GM12878 (cell line): Measurements from ENCODE around the gene THADA. TPM values are rescaled to one million over a fixed set of nuclear protein-coding genes. Genes with fewer than 3 reads are reported as not detected.

Experiments
- ATAC-seq: fragments of 200-7000 bp; cut with Tn5 transposase; 3 replicates; pipeline ENCODE4 v1.9.1; 2020; ENCODE audit warnings: mild to moderate bottlenecking, moderate library complexity
- BruUV-seq: library from RNA; stranded (reverse); fragments of 400-500 nt; replicated peaks from 2 replicates; lab custom pipeline; 2021; lab: Mats Ljungman, UMichigan
- CTCF ChIA-PET: fragments of 300-600 bp; sonication (Branson Sonifier 250); formaldehyde crosslinking; extraction: SDS; loops from one replicate; lab custom pipeline; 2021; ENCODE audit warnings: inconsistent platforms; lab: Yijun Ruan, JAX
- POLR2A ChIA-PET: fragments of 350-600 bp; formaldehyde crosslinking; extraction: SDS; loops from one replicate; lab custom pipeline; 2021; ENCODE audit warnings: inconsistent platforms; lab: Charles Lee
- RAD21 ChIA-PET: fragments of 300-600 bp; sonication (Branson Sonifier 250); formaldehyde crosslinking; loops from one replicate; lab custom pipeline; 2023; ENCODE audit warnings: antibody characterized with exemption; ENCODE audit not compliant: unreplicated experiment; lab: Charles Lee
- SMC1A ChIA-PET: fragments of 300-600 bp; sonication (Branson Sonifier 250); formaldehyde crosslinking; loops from one replicate; lab custom pipeline; 2023; ENCODE audit not compliant: unreplicated experiment, uncharacterized antibody; lab: Charles Lee
- DNase-seq: peaks from one replicate; pipeline ENCODE4 v3.0.0-alpha.2; 2011; ENCODE audit warnings: low read depth, low spot score
- FAIRE-seq: peaks from 3 replicates; lab custom pipeline; 2011; peaks lifted over from hg19 to GRCh38; lab: Jason Lieb, UNC
- H2AFZ ChIP-seq: 2 replicates; pipeline ENCODE4 v1.6.0; 2011; ENCODE audit warnings: low read depth, low read length, control low read depth; ENCODE audit not compliant: control insufficient read depth
- H3K27ac ChIP-seq: 2 replicates; pipeline ENCODE4 v1.5.1; 2011; ENCODE audit warnings: control low read depth; ENCODE audit not compliant: control insufficient read depth, insufficient read depth
- H3K27me3 ChIP-seq, 2 experiments: replicated peaks in 1 of 2; 2 replicates each; pipeline versions ENCODE4 v1.6.0 to v1.6.1; 2011; ENCODE audit warnings: low read length in 1 of 2; ENCODE audit not compliant: control insufficient read depth in 2 of 2, insufficient read depth in 2 of 2
- H3K36me3 ChIP-seq, 2 experiments: 2 replicates each; pipeline ENCODE4 v1.5.1; 2011; ENCODE audit warnings: low read length in 1 of 2; ENCODE audit not compliant: control insufficient read depth in 2 of 2, insufficient read depth in 2 of 2
- H3K4me1 ChIP-seq: 2 replicates; pipeline ENCODE4 v1.6.1; 2011; ENCODE audit warnings: mild to moderate bottlenecking, low read length, moderate library complexity, mixed read lengths; ENCODE audit not compliant: control insufficient read depth, insufficient read depth
- H3K4me2 ChIP-seq: 2 replicates; pipeline ENCODE4 v1.6.0; 2011; ENCODE audit warnings: control low read depth; ENCODE audit not compliant: control insufficient read depth, insufficient read depth
- H3K4me3 ChIP-seq: fragments of 200-600 bp; sonication (generic); 2 replicates; pipeline ENCODE4 v1.5.1; 2016
- H3K79me2 ChIP-seq: 2 replicates; pipeline ENCODE4 v1.6.0; 2011; ENCODE audit warnings: low read length; ENCODE audit not compliant: control insufficient read depth, insufficient read depth
- H3K9ac ChIP-seq: 2 replicates; pipeline ENCODE4 v1.8.0; 2011; ENCODE audit warnings: low read length, control low read depth, mixed read lengths; ENCODE audit not compliant: control insufficient read depth, insufficient read depth
- H3K9me3 ChIP-seq: replicated peaks from 3 replicates; pipeline ENCODE4 v1.5.1; 2011; ENCODE audit warnings: mild to moderate bottlenecking, low read length; ENCODE audit not compliant: control insufficient read depth, insufficient read depth
- H4K20me1 ChIP-seq: 2 replicates; pipeline ENCODE4 v1.6.0; 2011; ENCODE audit not compliant: control insufficient read depth, insufficient read depth
- ATF7 ChIP-seq: fragments of 450-650 bp; IDR thresholded peaks from 2 replicates; pipeline ENCODE4 v1.6.1; 2016; ENCODE audit warnings: low read depth, mild to moderate bottlenecking
- BHLHE40 ChIP-seq, 2 experiments: fragments of 450-650 bp in 1 of 2; IDR thresholded peaks; 2 replicates each; pipeline ENCODE4 v1.6.1; 2011 to 2017; ENCODE audit warnings: low read depth in 2 of 2, borderline replicate concordance in 1 of 2, improper control_type of control experiment in 1 of 2, low read length in 1 of 2, mild to moderate bottlenecking in 1 of 2
- CHD4 ChIP-seq: fragments of 200-600 bp; sonication (generic); IDR thresholded peaks from 2 replicates; pipeline ENCODE4 v1.6.1; 2016; ENCODE audit warnings: mild to moderate bottlenecking
- GABPA ChIP-seq: IDR thresholded peaks from 2 replicates; pipeline ENCODE4 v1.6.1; 2014; ENCODE audit warnings: antibody characterized with exemption, low read depth, mild to moderate bottlenecking, inconsistent platforms
- JUND ChIP-seq: IDR thresholded peaks from 2 replicates; pipeline ENCODE4 v1.6.1; 2012; ENCODE audit warnings: low read depth, mild to moderate bottlenecking, low read length, improper control_type of control experiment, moderate library complexity
- NR2C2 ChIP-seq: IDR thresholded peaks from 2 replicates; pipeline ENCODE4 v1.6.1; 2011; ENCODE audit warnings: borderline replicate concordance, low read depth; ENCODE audit not compliant: control insufficient read depth, insufficient read length
- NRF1 ChIP-seq: conservative IDR thresholded peaks from 2 replicates; pipeline ENCODE4 v1.6.1; 2011; ENCODE audit warnings: mild to moderate bottlenecking, low read depth, low read length, improper control_type of control experiment
- PML ChIP-seq: IDR thresholded peaks from 2 replicates; pipeline ENCODE4 v1.6.1; 2012; ENCODE audit warnings: low read length, inconsistent platforms
- POLR2AphosphoS5 ChIP-seq: IDR thresholded peaks from 2 replicates; pipeline ENCODE4 v1.6.1; 2011; ENCODE audit warnings: mild to moderate bottlenecking, low read length, inconsistent platforms
- RCOR1 ChIP-seq: conservative IDR thresholded peaks from 2 replicates; pipeline ENCODE4 v1.6.1; 2012; ENCODE audit warnings: low read depth, low read length, improper control_type of control experiment
- SIN3A ChIP-seq: IDR thresholded peaks from 2 replicates; pipeline ENCODE4 v1.6.1; 2012; ENCODE audit warnings: low read depth, low read length, improper control_type of control experiment
- SREBF1 ChIP-seq: IDR thresholded peaks from 2 replicates; pipeline ENCODE4 v1.6.1; 2012; ENCODE audit warnings: mild to moderate bottlenecking, low read length
- ZNF384 ChIP-seq: IDR thresholded peaks from 2 replicates; pipeline ENCODE4 v1.6.1; 2012; ENCODE audit warnings: low read depth, mild to moderate bottlenecking, low read length, improper control_type of control experiment, borderline replicate concordance
- ZSCAN29 ChIP-seq: fragments of 450-650 bp; IDR thresholded peaks from 2 replicates; pipeline ENCODE4 v1.6.1; 2017; ENCODE audit warnings: mild to moderate bottlenecking, moderate library complexity
- whole genome bisulfite sequencing: methylation state at CpG from one replicate; pipeline ENCODE4 v1.1.6; 2016; ENCODE audit warnings: low lambda C conversion rate; ENCODE audit not compliant: insufficient replicate concordance, insufficient coverage; ENCODE audit errors: missing lambda C conversion rate; 5-methylcytosine and 5-hydroxymethylcytosine counted together
- in situ Hi-C: fragments of 300-500 bp; cut with MboI; formaldehyde crosslinking; loops from 9 replicates; pipeline ENCODE4 v1.14.3; 2018; ENCODE audit warnings: mixed read lengths
- intact Hi-C: fragments of 100-400 bp; cut with micrococcal nuclease; formaldehyde crosslinking; loops from one replicate; pipeline ENCODE4 v1.14.2; 2022; ENCODE audit not compliant: unreplicated experiment
- polyA plus RNA-seq, 11 experiments: library from polyadenylated mRNA; depleted of rRNA in 4 of 11; unstranded in 6 of 11; stranded (reverse) in 5 of 11; fragments of >200 nt; fragmentation: Nextera tagmentation in 4 of 11; fragmentation: Illumina TruSeq in 1 of 11; extraction: Ambion mirVana in 4 of 11; extraction: Trizol in 1 of 11; gene quantifications; 1 replicate in 1 of 11; 2 replicates in 10 of 11; pipeline versions ENCODE4 v1.2.1 to v1.2.3, GENCODE V29; 2011 to 2016; ENCODE audit warnings: inconsistent platforms in 2 of 11, missing spikeins in 2 of 11, low read depth in 1 of 11
- total RNA-seq, 4 experiments: library from RNA; depleted of rRNA in 3 of 4; stranded (reverse); fragments of >200 nt in 3 of 4; fragmentation: Illumina TruSeq in 1 of 4; extraction: Trizol in 1 of 4; gene quantifications; 2 replicates each; pipeline versions ENCODE4 v1.2.1 to v1.2.3, GENCODE V29; 2013 to 2021
- TF ChIP-seq, protein P1 (sequence below): fragments of 450-650 bp; IDR thresholded peaks from 2 replicates; pipeline ENCODE4 v1.6.1; 2017; ENCODE audit warnings: low read depth, mild to moderate bottlenecking, moderate library complexity
- TF ChIP-seq, protein P2 (sequence below): IDR thresholded peaks from 2 replicates; pipeline ENCODE4 v1.6.1; 2012; ENCODE audit warnings: low read depth, low read length, improper control_type of control experiment
- TF ChIP-seq, protein P3 (sequence below): IDR thresholded peaks from 2 replicates; pipeline ENCODE4 v1.6.1; 2012; ENCODE audit warnings: mild to moderate bottlenecking, low read depth, low read length

The THADA gene
- total and polyA plus RNA-seq, 10 of the 15 experiments (the other 5 are each of a cell fraction or from before 2014, with no cell fraction given), result 14.6 to 33.2 (median 23.2) TPM

DNA sequence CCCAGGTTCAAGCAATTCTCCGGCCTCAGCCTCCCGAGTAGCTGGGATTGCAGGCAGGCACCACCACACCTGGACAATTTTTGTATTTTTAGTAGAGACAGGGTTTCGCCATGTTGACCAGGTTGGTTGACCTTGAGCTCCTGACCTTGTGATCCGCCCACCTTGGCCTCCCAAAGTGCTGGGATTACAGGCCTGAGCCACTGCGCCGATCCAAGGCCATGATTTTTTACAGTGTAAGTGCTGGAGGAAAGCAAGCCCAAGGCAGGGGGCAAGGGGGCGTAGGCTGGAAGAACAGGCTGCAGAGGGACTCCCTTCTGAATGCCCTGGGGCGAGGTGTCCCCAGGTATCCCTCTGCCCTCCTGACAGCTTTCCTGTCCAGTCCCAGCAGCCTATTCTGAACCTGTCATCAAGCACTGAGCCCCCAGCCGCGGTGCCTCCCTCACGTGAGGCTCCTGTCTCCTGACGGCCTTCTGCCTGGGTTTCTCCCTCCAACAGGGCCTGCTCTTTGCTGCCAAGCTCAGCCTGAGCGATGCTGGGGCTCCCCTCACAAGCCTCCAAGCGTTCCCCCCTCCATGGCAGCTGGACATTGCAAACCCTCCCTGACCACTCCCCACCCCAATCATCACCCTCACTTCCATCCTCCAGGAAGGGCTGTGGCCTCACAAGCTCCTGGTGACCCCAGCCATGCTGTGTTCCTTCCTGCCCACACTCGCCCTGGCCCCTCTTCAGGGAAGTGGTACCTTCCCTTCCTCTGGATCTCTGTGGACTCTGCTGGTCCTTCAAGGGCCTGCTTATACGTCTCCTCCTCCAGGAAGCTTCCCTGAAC is 407.1 kb downstream of the THADA start:
- H3K9ac ChIP-seq, result no peak overlapping the region

More for the DNA sequence above, 407.1 kb downstream of the THADA start:
- H3K27ac ChIP-seq, result no peak overlapping the region
- no peaks in the 10 kb centered on the region for H3K9me3 ChIP-seq
- H3K4me3 ChIP-seq, result no peak overlapping the region
- no peaks in the 10 kb centered on the region for H3K36me3 ChIP-seq
- no peak for DNase-seq
- FAIRE-seq, result no peak
- no peaks in the 10 kb centered on the region for H3K79me2 ChIP-seq
- POLR2A ChIA-PET, result interaction anchor here (0.7 to 1.0 kb wide), 2 partner anchors 11 to 23 kb away, joined by 3 to 4 read pairs; no protein-coding TSS in a partner anchor
- BruUV-seq, result no TSS peak
- 66% methylated on average over 16 of the region's 16 CpGs for WGBS
- intact Hi-C loops, result no loop called here
- in situ Hi-C loops, result no loop called here
- H3K4me1 ChIP-seq, result peaks cover under 1% of the 10 kb centered on the region; the same call in 1 of the 2 replicates
- SMC1A ChIA-PET, result interaction anchor here (1.0 to 1.5 kb wide), 2 partner anchors 12 to 14 kb away, joined by 4 to 5 read pairs; no protein-coding TSS in a partner anchor
- CTCF ChIA-PET, result no interaction called here
- no peak for TF ChIP-seq NRF1
- TF ChIP-seq GABPA, result no peak
- TF ChIP-seq SIN3A, result no peak
- TF ChIP-seq PML, result no peak
- TF ChIP-seq JUND, result no peak
- TF ChIP-seq, protein P1, sequence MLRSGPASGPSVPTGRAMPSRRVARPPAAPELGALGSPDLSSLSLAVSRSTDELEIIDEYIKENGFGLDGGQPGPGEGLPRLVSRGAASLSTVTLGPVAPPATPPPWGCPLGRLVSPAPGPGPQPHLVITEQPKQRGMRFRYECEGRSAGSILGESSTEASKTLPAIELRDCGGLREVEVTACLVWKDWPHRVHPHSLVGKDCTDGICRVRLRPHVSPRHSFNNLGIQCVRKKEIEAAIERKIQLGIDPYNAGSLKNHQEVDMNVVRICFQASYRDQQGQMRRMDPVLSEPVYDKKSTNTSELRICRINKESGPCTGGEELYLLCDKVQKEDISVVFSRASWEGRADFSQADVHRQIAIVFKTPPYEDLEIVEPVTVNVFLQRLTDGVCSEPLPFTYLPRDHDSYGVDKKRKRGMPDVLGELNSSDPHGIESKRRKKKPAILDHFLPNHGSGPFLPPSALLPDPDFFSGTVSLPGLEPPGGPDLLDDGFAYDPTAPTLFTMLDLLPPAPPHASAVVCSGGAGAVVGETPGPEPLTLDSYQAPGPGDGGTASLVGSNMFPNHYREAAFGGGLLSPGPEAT, result no peak
- no peak for TF ChIP-seq BHLHE40 (IDR thresholded peaks at IDR 0.05; ENCODE audit: borderline replicate concordance in 1 of 2, low read depth in 2 of 2, low read length in 1 of 2)
- TF ChIP-seq, protein P2, sequence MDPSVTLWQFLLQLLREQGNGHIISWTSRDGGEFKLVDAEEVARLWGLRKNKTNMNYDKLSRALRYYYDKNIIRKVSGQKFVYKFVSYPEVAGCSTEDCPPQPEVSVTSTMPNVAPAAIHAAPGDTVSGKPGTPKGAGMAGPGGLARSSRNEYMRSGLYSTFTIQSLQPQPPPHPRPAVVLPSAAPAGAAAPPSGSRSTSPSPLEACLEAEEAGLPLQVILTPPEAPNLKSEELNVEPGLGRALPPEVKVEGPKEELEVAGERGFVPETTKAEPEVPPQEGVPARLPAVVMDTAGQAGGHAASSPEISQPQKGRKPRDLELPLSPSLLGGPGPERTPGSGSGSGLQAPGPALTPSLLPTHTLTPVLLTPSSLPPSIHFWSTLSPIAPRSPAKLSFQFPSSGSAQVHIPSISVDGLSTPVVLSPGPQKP, result no peak
- TF ChIP-seq, protein P3, sequence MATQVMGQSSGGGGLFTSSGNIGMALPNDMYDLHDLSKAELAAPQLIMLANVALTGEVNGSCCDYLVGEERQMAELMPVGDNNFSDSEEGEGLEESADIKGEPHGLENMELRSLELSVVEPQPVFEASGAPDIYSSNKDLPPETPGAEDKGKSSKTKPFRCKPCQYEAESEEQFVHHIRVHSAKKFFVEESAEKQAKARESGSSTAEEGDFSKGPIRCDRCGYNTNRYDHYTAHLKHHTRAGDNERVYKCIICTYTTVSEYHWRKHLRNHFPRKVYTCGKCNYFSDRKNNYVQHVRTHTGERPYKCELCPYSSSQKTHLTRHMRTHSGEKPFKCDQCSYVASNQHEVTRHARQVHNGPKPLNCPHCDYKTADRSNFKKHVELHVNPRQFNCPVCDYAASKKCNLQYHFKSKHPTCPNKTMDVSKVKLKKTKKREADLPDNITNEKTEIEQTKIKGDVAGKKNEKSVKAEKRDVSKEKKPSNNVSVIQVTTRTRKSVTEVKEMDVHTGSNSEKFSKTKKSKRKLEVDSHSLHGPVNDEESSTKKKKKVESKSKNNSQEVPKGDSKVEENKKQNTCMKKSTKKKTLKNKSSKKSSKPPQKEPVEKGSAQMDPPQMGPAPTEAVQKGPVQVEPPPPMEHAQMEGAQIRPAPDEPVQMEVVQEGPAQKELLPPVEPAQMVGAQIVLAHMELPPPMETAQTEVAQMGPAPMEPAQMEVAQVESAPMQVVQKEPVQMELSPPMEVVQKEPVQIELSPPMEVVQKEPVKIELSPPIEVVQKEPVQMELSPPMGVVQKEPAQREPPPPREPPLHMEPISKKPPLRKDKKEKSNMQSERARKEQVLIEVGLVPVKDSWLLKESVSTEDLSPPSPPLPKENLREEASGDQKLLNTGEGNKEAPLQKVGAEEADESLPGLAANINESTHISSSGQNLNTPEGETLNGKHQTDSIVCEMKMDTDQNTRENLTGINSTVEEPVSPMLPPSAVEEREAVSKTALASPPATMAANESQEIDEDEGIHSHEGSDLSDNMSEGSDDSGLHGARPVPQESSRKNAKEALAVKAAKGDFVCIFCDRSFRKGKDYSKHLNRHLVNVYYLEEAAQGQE, result no peak
- no peak for TF ChIP-seq ATF7
- no peak for TF ChIP-seq POLR2AphosphoS5
- no peak for TF ChIP-seq RCOR1
- no peak for TF ChIP-seq SREBF1
- TF ChIP-seq CHD4, result no peak
- TF ChIP-seq ZSCAN29, result no peak
- no peak for TF ChIP-seq ZNF384
- no peak for TF ChIP-seq NR2C2
- H3K27me3 ChIP-seq, result no peaks in the 10 kb centered on the region
- RAD21 ChIA-PET, result interaction anchor here (0.7 kb wide), 1 partner anchor 165 kb away, joined by 3 read pairs; no protein-coding TSS in a partner anchor
- ATAC-seq, result no peak
- no peak overlapping the region for H2AFZ ChIP-seq
- no peaks in the 10 kb centered on the region for H4K20me1 ChIP-seq
- no peak overlapping the region for H3K4me2 ChIP-seq
